ENCODE data around the gene REG1A. TPM values are rescaled to one million over a fixed set of nuclear protein-coding genes. Genes with fewer than 3 reads are reported as not detected.

The REG1A gene
- total and polyA plus RNA-seq, 11 donors: 0.69 to 5.7 (median 1.8) TPM; not detected in 4

DNA sequence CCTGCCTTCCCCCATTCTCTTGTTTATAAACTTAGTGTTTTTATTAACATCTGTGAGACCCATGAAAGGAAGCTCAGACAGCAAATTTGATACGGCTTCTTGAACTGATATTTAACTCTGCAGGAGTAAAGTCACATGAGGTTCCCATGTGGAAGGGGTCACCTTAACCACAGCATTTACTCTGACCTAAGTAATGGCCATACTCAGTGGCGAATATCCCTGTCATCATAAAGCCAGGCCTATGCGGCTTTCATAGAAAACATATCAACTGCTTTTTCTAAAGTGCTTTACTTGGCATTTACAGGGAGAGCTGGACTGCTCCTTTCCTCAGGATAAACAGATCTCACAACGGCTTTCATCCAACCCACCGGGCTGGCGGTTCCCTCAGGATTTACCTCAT lies 9.0 kb downstream of the REG1A start:
- Histone ChIP-seq H3K9me3 (no peaks in the 10 kb centered on the region), H3K36me3 (no peaks in the 10 kb centered on the region), H3K27me3 (no peaks in the 10 kb centered on the region), H3K27ac (no peak overlapping the region), H3K4me3 (no peak overlapping the region), H3K4me1 (no peaks in the 10 kb centered on the region)
- TF ChIP-seq, protein P1, sequence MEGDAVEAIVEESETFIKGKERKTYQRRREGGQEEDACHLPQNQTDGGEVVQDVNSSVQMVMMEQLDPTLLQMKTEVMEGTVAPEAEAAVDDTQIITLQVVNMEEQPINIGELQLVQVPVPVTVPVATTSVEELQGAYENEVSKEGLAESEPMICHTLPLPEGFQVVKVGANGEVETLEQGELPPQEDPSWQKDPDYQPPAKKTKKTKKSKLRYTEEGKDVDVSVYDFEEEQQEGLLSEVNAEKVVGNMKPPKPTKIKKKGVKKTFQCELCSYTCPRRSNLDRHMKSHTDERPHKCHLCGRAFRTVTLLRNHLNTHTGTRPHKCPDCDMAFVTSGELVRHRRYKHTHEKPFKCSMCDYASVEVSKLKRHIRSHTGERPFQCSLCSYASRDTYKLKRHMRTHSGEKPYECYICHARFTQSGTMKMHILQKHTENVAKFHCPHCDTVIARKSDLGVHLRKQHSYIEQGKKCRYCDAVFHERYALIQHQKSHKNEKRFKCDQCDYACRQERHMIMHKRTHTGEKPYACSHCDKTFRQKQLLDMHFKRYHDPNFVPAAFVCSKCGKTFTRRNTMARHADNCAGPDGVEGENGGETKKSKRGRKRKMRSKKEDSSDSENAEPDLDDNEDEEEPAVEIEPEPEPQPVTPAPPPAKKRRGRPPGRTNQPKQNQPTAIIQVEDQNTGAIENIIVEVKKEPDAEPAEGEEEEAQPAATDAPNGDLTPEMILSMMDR (IDR thresholded peaks at IDR 0.05): no peak
- TF ChIP-seq POLR2A (IDR thresholded peaks at IDR 0.05): no peak
- ATAC-seq: no peak
- DNase-seq: no peak
- intact Hi-C loops (cut with DNase I): no loop called here
- 74 to 82% (median 76%) methylated on average over 6 of the region's 6 CpGs for WGBS, 4 donors

DNA sequence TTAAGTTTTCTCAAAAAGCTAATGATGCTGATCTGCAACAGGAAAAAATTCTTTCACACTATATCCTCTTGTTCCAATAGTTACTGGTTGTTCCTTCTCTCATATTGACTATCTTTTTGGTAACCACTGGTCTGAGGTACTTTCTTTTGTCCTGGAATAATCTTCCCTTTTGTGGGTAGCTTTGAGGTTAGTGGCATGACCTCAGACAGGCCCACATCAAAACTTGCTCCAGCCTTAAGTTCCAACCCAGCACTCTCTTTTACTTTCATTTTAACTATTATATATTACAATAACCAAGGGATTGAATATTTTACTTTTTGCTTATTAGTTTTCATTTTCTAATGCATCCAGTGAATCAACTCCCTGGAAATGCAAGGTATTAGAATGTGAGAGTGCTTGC lies 9.5 kb downstream of the REG1A start:
- no peak for DNase-seq
- intact Hi-C loops (cut with DNase I): no loop called here
- TF ChIP-seq, protein P1 (IDR thresholded peaks at IDR 0.05): no peak
- no peak for TF ChIP-seq POLR2A (IDR thresholded peaks at IDR 0.05)
- no peaks in the 10 kb centered on the region for H3K4me1 ChIP-seq
- no peaks in the 10 kb centered on the region for H3K36me3 ChIP-seq
- H3K27ac ChIP-seq: no peak overlapping the region
- H3K27me3 ChIP-seq: no peaks in the 10 kb centered on the region
- ATAC-seq: no peak
- no peak overlapping the region for H3K4me3 ChIP-seq
- H3K9me3 ChIP-seq: no peaks in the 10 kb centered on the region

DNA sequence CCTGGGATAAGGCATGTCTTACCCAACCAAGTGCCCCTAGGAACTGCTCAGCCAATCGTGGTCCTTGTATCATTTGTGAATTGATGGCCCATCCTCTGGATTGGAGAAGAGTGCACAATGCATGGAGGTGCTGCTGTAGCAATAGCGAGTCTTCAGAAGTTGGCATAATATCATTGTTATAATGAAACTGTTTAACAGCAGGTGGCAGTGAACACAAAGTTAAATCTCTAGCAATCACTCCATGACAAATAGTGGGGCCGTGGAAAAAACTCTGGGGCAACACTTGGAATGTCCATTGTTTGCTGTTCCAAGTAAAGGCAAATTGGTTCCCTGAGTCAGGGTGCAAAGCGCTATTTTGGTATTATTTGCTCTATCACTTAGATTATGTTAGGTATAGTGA lies 11.4 kb downstream of the REG1A start:
- Histone ChIP-seq H3K9me3 (no peaks in the 10 kb centered on the region), H3K27me3 (no peaks in the 10 kb centered on the region), H3K4me3 (no peak overlapping the region), H3K36me3 (no peaks in the 10 kb centered on the region), H3K4me1 (no peaks in the 10 kb centered on the region), H3K27ac (no peak overlapping the region)
- no peak for DNase-seq
- no peak for TF ChIP-seq POLR2A (IDR thresholded peaks at IDR 0.05)
- TF ChIP-seq, protein P1 (IDR thresholded peaks at IDR 0.05): no peak
- WGBS, 4 donors: 76 to 82% (median 77%) methylated on average over 4 of the region's 4 CpGs
- intact Hi-C loops (cut with DNase I): no loop called here
- ATAC-seq: no peak

DNA sequence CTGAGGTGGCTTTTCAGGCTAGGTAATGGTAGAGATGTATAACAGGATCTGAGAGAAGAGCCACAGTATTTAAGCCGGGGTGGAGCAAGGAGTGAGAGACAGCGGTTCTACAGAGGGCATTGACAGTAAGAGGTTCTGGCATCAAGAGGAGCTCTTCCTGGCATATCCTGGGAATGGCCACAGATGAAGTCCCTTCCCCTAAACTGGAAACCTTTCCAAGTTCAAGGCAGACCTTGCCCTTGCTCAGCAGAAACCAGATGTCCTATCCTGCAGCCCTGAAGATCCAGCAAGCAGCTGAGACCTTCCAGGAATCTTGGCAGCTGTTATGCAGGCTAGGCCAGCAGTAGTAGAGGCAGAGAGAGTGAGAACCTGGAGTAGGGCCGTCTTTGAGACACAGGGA lies 18.1 kb downstream of the REG1A start:
- no peaks in the 10 kb centered on the region for H3K36me3 ChIP-seq
- TF ChIP-seq POLR2A (IDR thresholded peaks at IDR 0.05): no peak
- TF ChIP-seq, protein P1 (IDR thresholded peaks at IDR 0.05): no peak
- H3K9me3 ChIP-seq: no peaks in the 10 kb centered on the region
- no peak overlapping the region for H3K27ac ChIP-seq
- H3K27me3 ChIP-seq: no peaks in the 10 kb centered on the region
- DNase-seq (no peak), ATAC-seq (no peak)
- intact Hi-C loops (cut with DNase I): no loop called here
- no peak overlapping the region for H3K4me3 ChIP-seq
- 76 to 87% (median 83%) methylated on average over 3 of the region's 3 CpGs for WGBS, 4 donors
- H3K4me1 ChIP-seq: no peaks in the 10 kb centered on the region
